Smooth muscle cell (in vitro differentiated cells): ENCODE data around the gene DCC. TPM values are rescaled to one million over a fixed set of nuclear protein-coding genes. Genes with fewer than 3 reads are reported as not detected.

Experiments used
- DNase-seq: peaks from one replicate; lab custom pipeline; 2025; ENCODE audit not compliant: unreplicated experiment; lab: John Stamatoyannopoulos, UW
- H2AFZ ChIP-seq: fragments of 200-600 bp; sonication (generic); 2 replicates; pipeline ENCODE4 v1.6.0; 2016; ENCODE audit warnings: antibody characterized with exemption, low read depth, mild to moderate bottlenecking
- H3F3A ChIP-seq: fragments of 200-600 bp; sonication (generic); 2 replicates; pipeline ENCODE4 v1.6.0; 2017; ENCODE audit warnings: antibody characterized with exemption, low read depth
- H3K27ac ChIP-seq: fragments of 200-600 bp; sonication (generic); 2 replicates; pipeline ENCODE4 v1.5.1; 2016; ENCODE audit warnings: low read depth, mild to moderate bottlenecking
- H3K27me3 ChIP-seq: fragments of 200-600 bp; sonication (generic); 2 replicates; pipeline ENCODE4 v1.6.1; 2016; ENCODE audit warnings: low read depth, mild to moderate bottlenecking
- H3K36me3 ChIP-seq: fragments of 200-600 bp; sonication (generic); 2 replicates; pipeline ENCODE4 v1.5.1; 2016; ENCODE audit warnings: low read depth
- H3K4me1 ChIP-seq: fragments of 200-600 bp; sonication (generic); 2 replicates; pipeline ENCODE4 v1.5.1; 2016; ENCODE audit warnings: low read depth
- H3K4me2 ChIP-seq: fragments of 200-600 bp; sonication (generic); 2 replicates; pipeline ENCODE4 v1.6.0; 2016; ENCODE audit warnings: mild to moderate bottlenecking
- H3K4me3 ChIP-seq: fragments of 200-600 bp; sonication (generic); 2 replicates; pipeline ENCODE4 v1.5.1; 2016; ENCODE audit warnings: mild to moderate bottlenecking
- H3K79me2 ChIP-seq: fragments of 200-600 bp; sonication (generic); 2 replicates; pipeline ENCODE4 v1.6.0; 2016; ENCODE audit warnings: low read depth, mild to moderate bottlenecking
- H3K9ac ChIP-seq: fragments of 200-600 bp; sonication (generic); 2 replicates; pipeline ENCODE4 v1.6.0; 2016; ENCODE audit warnings: low read depth
- H3K9me3 ChIP-seq: fragments of 200-600 bp; sonication (generic); replicated peaks from 2 replicates; pipeline ENCODE4 v1.5.1; 2016; ENCODE audit warnings: low read depth
- H4K20me1 ChIP-seq: fragments of 200-600 bp; sonication (generic); 2 replicates; pipeline ENCODE4 v1.6.0; 2016; ENCODE audit warnings: low read depth
- CTCF ChIP-seq: fragments of 200-600 bp; sonication (generic); IDR thresholded peaks from 2 replicates; pipeline ENCODE4 v1.5.1; 2017; ENCODE audit warnings: borderline replicate concordance, mild to moderate bottlenecking, antibody characterized with exemption; ENCODE audit not compliant: insufficient read depth, poor library complexity, severe bottlenecking
- WGBS: methylation state at CpG from one replicate; pipeline ENCODE4 v1.1.7; 2016; ENCODE audit warnings: low lambda C conversion rate; 5-methylcytosine and 5-hydroxymethylcytosine counted together
- polyA plus RNA-seq: library from polyadenylated mRNA; unstranded; fragments of >200 nt; fragmentation: Nextera tagmentation; extraction: Ambion mirVana; gene quantifications from 2 replicates; pipeline ENCODE4 v1.2.1, GENCODE V29; 2016
- total RNA-seq: library from RNA; depleted of rRNA; stranded (reverse); fragments of >200 nt; gene quantifications from 2 replicates; pipeline ENCODE4 v1.2.3, GENCODE V29; 2014

DCC gene
- total and polyA plus RNA-seq, 2 experiments from 2014 or later, result not detected

GRCh38 chr18:52648201-52648600 is 308.2 kb downstream of the DCC start:
- H3F3A ChIP-seq, result no peaks in the 10 kb centered on the region
- TF ChIP-seq CTCF, result no peak
- WGBS, result 92% methylated on average over 4 of the region's 4 CpGs
- no peak overlapping the region for H3K27ac ChIP-seq
- H3K9ac ChIP-seq, result no peak overlapping the region
- H2AFZ ChIP-seq, result no peak overlapping the region
- no peaks in the 10 kb centered on the region for H3K27me3 ChIP-seq
- DNase-seq, result no peak
- H3K79me2 ChIP-seq, result no peaks in the 10 kb centered on the region
- H4K20me1 ChIP-seq, result no peaks in the 10 kb centered on the region
- no peaks in the 10 kb centered on the region for H3K36me3 ChIP-seq
- no peak overlapping the region for H3K4me3 ChIP-seq
- H3K9me3 ChIP-seq, result no peaks in the 10 kb centered on the region
- H3K4me2 ChIP-seq, result no peak overlapping the region
- H3K4me1 ChIP-seq, result no peaks in the 10 kb centered on the region

GRCh38 chr18:52652391-52652790 is 312.4 kb downstream of the DCC start:
- no peak for DNase-seq
- WGBS, result 47% methylated on average over 4 of the region's 4 CpGs
- no peaks in the 10 kb centered on the region for H3K27me3 ChIP-seq
- no peak overlapping the region for H3K27ac ChIP-seq
- H3K4me2 ChIP-seq, result no peak overlapping the region
- H3K36me3 ChIP-seq, result no peaks in the 10 kb centered on the region
- no peaks in the 10 kb centered on the region for H3K79me2 ChIP-seq
- H3K4me3 ChIP-seq, result no peak overlapping the region
- H3K4me1 ChIP-seq, result no peaks in the 10 kb centered on the region
- no peak overlapping the region for H3K9ac ChIP-seq
- no peak for TF ChIP-seq CTCF
- H2AFZ ChIP-seq, result no peak overlapping the region
- no peaks in the 10 kb centered on the region for H3F3A ChIP-seq
- no peaks in the 10 kb centered on the region for H4K20me1 ChIP-seq
- H3K9me3 ChIP-seq, result no peaks in the 10 kb centered on the region

GRCh38 chr18:52657043-52657805 is 317.2 kb downstream of the DCC start:
- TF ChIP-seq CTCF, result no peak
- H3K4me2 ChIP-seq, result no peak overlapping the region
- H3K36me3 ChIP-seq, result no peaks in the 10 kb centered on the region
- DNase-seq, result no peak
- no peak overlapping the region for H3K4me3 ChIP-seq
- H3K9ac ChIP-seq, result no peak overlapping the region
- no peaks in the 10 kb centered on the region for H3K4me1 ChIP-seq
- 87% methylated on average over 8 of the region's 8 CpGs for WGBS
- H4K20me1 ChIP-seq, result no peaks in the 10 kb centered on the region
- H3K9me3 ChIP-seq, result no peaks in the 10 kb centered on the region
- no peaks in the 10 kb centered on the region for H3K27me3 ChIP-seq
- no peaks in the 10 kb centered on the region for H3F3A ChIP-seq
- no peaks in the 10 kb centered on the region for H3K79me2 ChIP-seq
- no peak overlapping the region for H2AFZ ChIP-seq
- no peak overlapping the region for H3K27ac ChIP-seq

- peaks cover 8% of the 10 kb centered on the region for H3K4me1 ChIP-seq
- H3K9me3 ChIP-seq, result no peaks in the 10 kb centered on the region
- no peaks in the 10 kb centered on the region for H3K36me3 ChIP-seq
- H3K27ac ChIP-seq, result no peak overlapping the region
- no peaks in the 10 kb centered on the region for H3K79me2 ChIP-seq
- no peak overlapping the region for H2AFZ ChIP-seq
- no peak overlapping the region for H3K4me3 ChIP-seq
- DNase-seq, result no peak
- 87% methylated on average over 4 of the region's 4 CpGs for WGBS
- H3K9ac ChIP-seq, result no peak overlapping the region
- H4K20me1 ChIP-seq, result no peaks in the 10 kb centered on the region
- H3F3A ChIP-seq, result no peaks in the 10 kb centered on the region
- no peaks in the 10 kb centered on the region for H3K27me3 ChIP-seq
- no peak for TF ChIP-seq CTCF
- no peak overlapping the region for H3K4me2 ChIP-seq
Observed at GRCh38 chr18:52667463-52668065, 327.6 kb downstream of the DCC start.
